Caco-2 (cell line): ENCODE measurements around the gene PTH1R. TPM values are rescaled to one million over a fixed set of nuclear protein-coding genes. Genes with fewer than 3 reads are reported as not detected.

ENCODE experiments used
- BruUV-seq: library from RNA; stranded (reverse); fragments of 400-500 nt; replicated peaks from 2 replicates; lab custom pipeline; 2021; lab: Mats Ljungman, UMichigan
- CTCF ChIA-PET: fragments of 300-600 bp; sonication (Branson Sonifier 250); formaldehyde crosslinking; loops from one replicate; lab custom pipeline; 2022; ENCODE audit warnings: antibody characterized with exemption; lab: Charles Lee
- POLR2A ChIA-PET: fragments of 300-600 bp; sonication (Branson Sonifier 250); formaldehyde crosslinking; loops from one replicate; lab custom pipeline; 2022; ENCODE audit warnings: antibody characterized with exemption; lab: Charles Lee
- DNase-seq, 2 experiments: peaks; one replicate each; pipeline versions ENCODE4 v3.0.0 to v3.0.0-alpha.2; 2020 to 2022
- H3K27me3 ChIP-seq: replicated peaks from 2 replicates; pipeline ENCODE4 v1.6.0; 2011; ENCODE audit warnings: low read length; ENCODE audit not compliant: control insufficient read depth, insufficient read depth
- H3K36me3 ChIP-seq: 2 replicates; pipeline ENCODE4 v1.5.1; 2011; ENCODE audit warnings: low read length; ENCODE audit not compliant: control insufficient read depth, insufficient read depth
- H3K4me1 ChIP-seq: fragments of 250-450 bp; sonication (Bioruptor Pico); 2 replicates; pipeline ENCODE4 v1.5.1; 2020; ENCODE audit warnings: mild to moderate bottlenecking
- H3K4me3 ChIP-seq: 2 replicates; pipeline ENCODE4 v1.5.1; 2011; ENCODE audit warnings: low read depth, mild to moderate bottlenecking, control low read depth, low read length
- H3K9me3 ChIP-seq: fragments of 250-450 bp; sonication (Bioruptor Pico); 2 replicates; pipeline ENCODE4 v1.5.1; 2020; ENCODE audit warnings: mild to moderate bottlenecking, moderate library complexity
- H3K27ac Mint-ChIP-seq: one replicate; pipeline ENCODE4 v1.8.0; 2022; ENCODE audit warnings: mixed read lengths; ENCODE audit not compliant: unreplicated experiment
- H3K27me3 Mint-ChIP-seq: one replicate; pipeline ENCODE4 v1.8.0; 2022; ENCODE audit warnings: mixed read lengths; ENCODE audit not compliant: insufficient read depth, unreplicated experiment
- H3K36me3 Mint-ChIP-seq: one replicate; pipeline ENCODE4 v1.8.0; 2022; ENCODE audit warnings: mild to moderate bottlenecking, mixed read lengths; ENCODE audit not compliant: insufficient read depth, unreplicated experiment
- H3K4me1 Mint-ChIP-seq: one replicate; pipeline ENCODE4 v1.8.0; 2022; ENCODE audit warnings: low read depth, mixed read lengths; ENCODE audit not compliant: unreplicated experiment
- H3K4me3 Mint-ChIP-seq: one replicate; pipeline ENCODE4 v1.8.0; 2022; ENCODE audit warnings: mild to moderate bottlenecking, moderate library complexity, mixed read lengths; ENCODE audit not compliant: unreplicated experiment
- H3K9me3 Mint-ChIP-seq: one replicate; pipeline ENCODE4 v1.8.0; 2022; ENCODE audit warnings: mixed read lengths; ENCODE audit not compliant: unreplicated experiment
- CTCF ChIP-seq, 2 experiments: fragments of 200-600 bp in 1 of 2; IDR thresholded peaks; 1 replicate in 1 of 2; 2 replicates in 1 of 2; pipeline versions ENCODE4 v1.5.1 to v1.8.0; 2011 to 2022; ENCODE audit warnings: antibody characterized with exemption in 1 of 2, control low read depth in 1 of 2, inconsistent platforms in 1 of 2, low read depth in 1 of 2, low read length in 1 of 2, mild to moderate bottlenecking in 1 of 2, moderate library complexity in 1 of 2; ENCODE audit not compliant: insufficient read depth in 1 of 2, severe bottlenecking in 1 of 2, unreplicated experiment in 1 of 2
- intact Hi-C: fragments of 100-400 bp; cut with micrococcal nuclease; formaldehyde crosslinking; loops from one replicate; pipeline ENCODE4 v1.10.0; 2022; ENCODE audit not compliant: unreplicated experiment
- total RNA-seq: library from RNA; stranded (reverse); gene quantifications from 2 replicates; pipeline ENCODE4 v1.2.3, GENCODE V29; 2022

The PTH1R gene
- total RNA-seq, 1 experiment from 2014 or later, result 5.1 TPM

DNA sequence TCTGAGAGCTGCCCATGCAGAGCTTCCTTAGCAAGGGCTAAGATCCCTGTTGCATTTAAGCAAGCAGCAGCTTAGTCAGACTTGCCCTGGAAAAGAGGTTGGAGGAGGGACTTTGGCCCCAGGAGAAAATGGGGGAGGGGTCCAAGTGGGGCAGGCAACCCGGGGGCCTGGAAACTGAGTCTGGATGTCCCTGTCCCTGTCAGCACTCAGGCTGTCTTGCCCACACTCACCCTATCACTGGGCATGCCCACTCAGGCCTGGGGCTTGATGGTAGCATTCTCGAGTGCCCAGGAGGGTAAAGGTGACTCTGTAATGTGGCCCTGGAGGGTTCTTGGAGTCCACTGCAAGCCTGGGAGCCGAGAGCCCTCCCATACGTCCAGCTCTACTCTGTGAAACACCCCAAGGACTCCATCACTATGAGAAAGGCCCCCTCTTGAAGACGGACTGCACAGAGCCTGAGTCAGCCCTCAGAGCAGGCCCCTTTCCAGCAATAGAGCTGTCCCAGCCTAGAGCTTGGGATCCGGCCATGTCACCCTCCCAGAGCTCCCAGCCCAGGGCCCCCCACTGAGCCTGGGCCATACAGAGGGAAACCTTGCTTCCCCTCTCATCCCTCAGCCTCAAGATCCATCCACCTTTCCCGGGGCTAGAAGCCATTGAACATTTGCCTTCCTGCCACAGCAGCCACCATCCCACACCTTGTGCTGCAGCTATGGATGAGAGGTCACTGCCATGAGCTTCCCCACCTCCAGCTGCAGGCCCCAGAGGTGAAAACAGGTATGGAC is 27.6 kb upstream of the PTH1R start:
- peaks cover 16% of the 10 kb centered on the region for H3K4me1 Mint-ChIP-seq
- ChIA-PET CTCF (interaction anchor here (1.8 kb wide), 1 partner anchor 46 kb away, joined by 14 read pairs; no protein-coding TSS in a partner anchor), POLR2A (no interaction called here)
- H3K27ac Mint-ChIP-seq, result peak overlapping the region; percentile 70
- H3K27me3 Mint-ChIP-seq, result no peaks in the 10 kb centered on the region
- H3K4me3 Mint-ChIP-seq, result no peak overlapping the region
- Histone ChIP-seq H3K27me3 (no peaks in the 10 kb centered on the region), H3K36me3 (no peaks in the 10 kb centered on the region), H3K4me3 (no peak overlapping the region), H3K9me3 (no peaks in the 10 kb centered on the region), H3K4me1 (peaks cover 21% of the 10 kb centered on the region)
- TF ChIP-seq CTCF (IDR thresholded peaks at IDR 0.05; ENCODE audit: insufficient read depth in 1 of 2, low read depth in 1 of 2, low read length in 1 of 2, severe bottlenecking in 1 of 2, unreplicated experiment in 1 of 2), result no peak
- DNase-seq, result peak in 1 of 2 experiments; percentile 26
- BruUV-seq, result no TSS peak
- intact Hi-C loops, result loop anchor here (2.0 kb wide), 1 partner anchor 13 kb away; the partner anchor contains the start of gene MYL3
- no peaks in the 10 kb centered on the region for H3K9me3 Mint-ChIP-seq
- H3K36me3 Mint-ChIP-seq, result peaks cover 5% of the 10 kb centered on the region

DNA sequence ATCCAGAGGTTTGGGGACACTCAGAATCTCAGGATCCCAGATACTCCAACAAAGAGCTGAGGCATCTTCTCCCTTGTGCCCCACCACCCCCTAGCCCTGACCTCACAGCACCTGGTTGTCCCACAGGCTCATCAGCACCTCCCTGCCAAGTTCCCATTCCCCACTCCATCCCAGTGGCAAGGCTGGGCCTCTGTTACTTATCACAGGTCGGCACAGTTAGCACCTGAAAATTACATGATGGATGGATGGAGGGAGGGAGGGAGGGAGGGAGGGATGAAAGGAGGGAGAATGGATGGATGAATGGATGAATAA is 27.1 kb upstream of the PTH1R start:
- no TSS peak for BruUV-seq
- ChIA-PET CTCF (no interaction called here), POLR2A (no interaction called here)
- Histone ChIP-seq H3K9me3 (no peaks in the 10 kb centered on the region), H3K27me3 (no peaks in the 10 kb centered on the region), H3K4me1 (peaks cover 21% of the 10 kb centered on the region), H3K36me3 (no peaks in the 10 kb centered on the region), H3K4me3 (no peak overlapping the region)
- Mint-ChIP-seq H3K27ac (no peak overlapping the region), H3K4me1 (peaks cover 16% of the 10 kb centered on the region), H3K9me3 (no peaks in the 10 kb centered on the region), H3K27me3 (no peaks in the 10 kb centered on the region), H3K4me3 (no peak overlapping the region), H3K36me3 (peaks cover 5% of the 10 kb centered on the region)
- intact Hi-C loops, result no loop called here
- no peak for TF ChIP-seq CTCF (IDR thresholded peaks at IDR 0.05; ENCODE audit: insufficient read depth in 1 of 2, low read depth in 1 of 2, low read length in 1 of 2, severe bottlenecking in 1 of 2, unreplicated experiment in 1 of 2)
- no peak for DNase-seq

- Mint-ChIP-seq H3K36me3 (peaks cover 5% of the 10 kb centered on the region), H3K27ac (peak overlapping the region; percentile 17), H3K9me3 (no peaks in the 10 kb centered on the region), H3K4me1 (peaks cover 16% of the 10 kb centered on the region), H3K27me3 (no peaks in the 10 kb centered on the region), H3K4me3 (no peak overlapping the region)
- BruUV-seq, result no TSS peak
- ChIA-PET CTCF (no interaction called here), POLR2A (no interaction called here)
- H3K4me1 ChIP-seq, result peaks cover 21% of the 10 kb centered on the region
- TF ChIP-seq CTCF (IDR thresholded peaks at IDR 0.05; ENCODE audit: insufficient read depth in 1 of 2, low read depth in 1 of 2, low read length in 1 of 2, severe bottlenecking in 1 of 2, unreplicated experiment in 1 of 2), result no peak
- peak in 1 of 2 experiments; percentile 27 for DNase-seq
- no peak overlapping the region for H3K4me3 ChIP-seq
- H3K36me3 ChIP-seq, result no peaks in the 10 kb centered on the region
- H3K9me3 ChIP-seq, result no peaks in the 10 kb centered on the region
- intact Hi-C loops, result no loop called here
- H3K27me3 ChIP-seq, result no peaks in the 10 kb centered on the region
Observed at GRCh38 chr3:46851364-46852333, 25.9 kb upstream of the PTH1R start.
